HuH-7 (cell line): ENCODE data around the gene DCXR.
A peak's percentile ranks its signal among the peaks of the same experiment; 100 is the strongest.

ENCODE experiments used
- DNase-seq: peaks from one replicate; pipeline ENCODE4 v3.0.0; 2011; ENCODE audit warnings: low spot score

The DCXR gene

GRCh38 chr17:82072827-82073226 lies 35.3 kb upstream of the DCXR start:
- no peak for DNase-seq

- no peak for DNase-seq
These were observed 33.1 kb upstream of the DCXR start for GRCh38 chr17:82070611-82071010.

GRCh38 chr17:82065638-82066303 lies 28.3 kb upstream of the DCXR start, which contains the start of gene DUS1L:
DUS1L (minus strand) TSS chr17:82065804; CDS start chr17:82065059, 745 bp downstream.
- peak; percentile 75 for DNase-seq

- no peak for DNase-seq
These were observed 27.7 kb upstream of the DCXR start for GRCh38 chr17:82065193-82065637.

- DNase-seq: no peak
These were observed 27.1 kb upstream of the DCXR start for GRCh38 chr17:82064433-82065192.

GRCh38 chr17:82063424-82064415 lies 26.2 kb upstream of the DCXR start:
- no peak for DNase-seq

GRCh38 chr17:82062984-82063368 lies 25.5 kb upstream of the DCXR start:
- no peak for DNase-seq

- DNase-seq: no peak
These were observed 24.8 kb upstream of the DCXR start for GRCh38 chr17:82062076-82062983.

GRCh38 chr17:82061047-82061925 lies 23.8 kb upstream of the DCXR start:
- no peak for DNase-seq

GRCh38 chr17:82060614-82061013 lies 23.1 kb upstream of the DCXR start:
- no peak for DNase-seq

- DNase-seq: no peak
These were observed 22.5 kb upstream of the DCXR start for GRCh38 chr17:82060001-82060380.

GRCh38 chr17:82059272-82060000 lies 21.9 kb upstream of the DCXR start:
- no peak for DNase-seq

- no peak for DNase-seq
These were observed 21.4 kb upstream of the DCXR start for GRCh38 chr17:82058855-82059249.

- no peak for DNase-seq
These were observed 20.8 kb upstream of the DCXR start for GRCh38 chr17:82058230-82058854.

- no peak for DNase-seq
These were observed 19.5 kb upstream of the DCXR start for GRCh38 chr17:82056729-82057621.

- no peak for DNase-seq
These were observed 18.6 kb upstream of the DCXR start for GRCh38 chr17:82055965-82056728.
